Kidney (tissue), 14 donors: ENCODE measurements around the gene FNIP2. TPM values are rescaled to one million over a fixed set of nuclear protein-coding genes. Genes with fewer than 3 reads are reported as not detected.

Source experiments
- DNase-seq, 5 donors: peaks; one replicate each; pipeline ENCODE4 v3.0.0-alpha.2; 2013 to 2020
- FAIRE-seq: peaks from 2 replicates; lab custom pipeline; 2012; peaks lifted over from hg19 to GRCh38; lab: Jason Lieb, UNC
- H3K27ac ChIP-seq, 2 donors: one replicate each; pipeline ENCODE4 v1.7.0; 2013; ENCODE audit warnings: low read depth in 2 of 2, low read length in 2 of 2, inconsistent platforms in 1 of 2
- H3K27me3 ChIP-seq: one replicate; pipeline ENCODE4 v1.7.1; 2013; ENCODE audit warnings: low read length, inconsistent platforms; ENCODE audit not compliant: control insufficient read depth, insufficient read depth
- H3K36me3 ChIP-seq, 3 donors: one replicate each; pipeline versions ENCODE4 v1.7.0 to v1.7.1; 2013; ENCODE audit warnings: low read length in 3 of 3, control low read depth in 1 of 3, inconsistent platforms in 1 of 3; ENCODE audit not compliant: insufficient read depth in 3 of 3, control insufficient read depth in 2 of 3
- H3K4me1 ChIP-seq, 3 donors: one replicate each; pipeline versions ENCODE4 v1.7.0 to v1.7.1; 2013; ENCODE audit warnings: low read length in 3 of 3, inconsistent platforms in 1 of 3, low read depth in 1 of 3; ENCODE audit not compliant: control insufficient read depth in 2 of 3, insufficient read depth in 2 of 3
- H3K4me3 ChIP-seq, 3 donors: one replicate each; pipeline versions ENCODE4 v1.7.0 to v1.8.1; 2013; ENCODE audit warnings: low read length in 3 of 3, control low read depth in 1 of 3, inconsistent platforms in 1 of 3
- H3K9ac ChIP-seq, 3 donors: one replicate each; pipeline versions ENCODE4 v1.7.0 to v1.7.1; 2013; ENCODE audit warnings: low read length in 3 of 3, control low read depth in 1 of 3, inconsistent platforms in 1 of 3
- H3K9me3 ChIP-seq, 3 donors: one replicate each; pipeline versions ENCODE4 v1.7.0 to v1.7.1; 2013; ENCODE audit warnings: low read length in 3 of 3, control low read depth in 1 of 3, inconsistent platforms in 1 of 3; ENCODE audit not compliant: control insufficient read depth in 2 of 3, insufficient read depth in 1 of 3
- CTCF ChIP-seq: IDR thresholded peaks from 3 replicates; pipeline ENCODE4 v1.5.1; 2012; ENCODE audit warnings: mild to moderate bottlenecking, moderate library complexity, borderline replicate concordance; ENCODE audit not compliant: insufficient read depth; ENCODE audit errors: extremely low read depth
- intact Hi-C: fragments of 100-400 bp; cut with DNase I; formaldehyde crosslinking; loops from one replicate; pipeline ENCODE4 v1.11.1; 2022
- polyA plus RNA-seq: library from polyadenylated mRNA; stranded (reverse); fragments of 350-450 nt; fragmentation: Illumina TruSeq; extraction: RNeasy Lipid Tissue Mini Kit (QIAGEN cat#74804); gene quantifications from one replicate; pipeline ENCODE4 v1.2.3, GENCODE V29; 2014; ENCODE audit warnings: low read depth, low replicate concordance; ENCODE audit not compliant: insufficient read depth
- total RNA-seq: library from RNA; stranded (reverse); fragmentation: NEBNext Ultra II Directional; extraction: Animal tissue kit (Norgen Biotek cat#: 25700); gene quantifications from one replicate; pipeline ENCODE4 v1.2.1, GENCODE V29; 2021
- donor health status: control.
- donor health status: control.
- donor health status: control.
- donor health status: control.
- donor health status: control.
- donor health status: DM: yes; HTN: yes; CAD: no.
- donor health status: Normal renal cell carcinoma (clear cell type).

FNIP2 gene
- total and polyA plus RNA-seq, 2 donors from 2014 or later, result 13.2 to 65.1 TPM

GRCh38 chr4:158938220-158939044, 169.6 kb downstream of the FNIP2 start:
- Histone ChIP-seq H3K36me3 (no peaks in the 10 kb centered on the region), H3K4me3 (no peak overlapping the region), H3K27ac (no peak overlapping the region), H3K9ac (no peak overlapping the region), H3K4me1 (no peaks in the 10 kb centered on the region), H3K9me3 (no peaks in the 10 kb centered on the region), H3K27me3 (no peaks in the 10 kb centered on the region)
- peak in 4 of 5 donors; percentile 34 to 69 (median 50) for DNase-seq
- no peak for FAIRE-seq
- no peak for TF ChIP-seq CTCF
- intact Hi-C loops, result no loop called here

- no peaks in the 10 kb centered on the region for H3K9me3 ChIP-seq
- DNase-seq, result no peak
- H3K36me3 ChIP-seq, result no peaks in the 10 kb centered on the region
- intact Hi-C loops, result no loop called here
- H3K9ac ChIP-seq, result no peak overlapping the region
- FAIRE-seq, result no peak
- H3K27ac ChIP-seq, result no peak overlapping the region
- no peaks in the 10 kb centered on the region for H3K27me3 ChIP-seq
- H3K4me1 ChIP-seq, result no peaks in the 10 kb centered on the region
- no peak for TF ChIP-seq CTCF
- no peak overlapping the region for H3K4me3 ChIP-seq
These were observed 171.4 kb downstream of the FNIP2 start for GRCh38 chr4:158940271-158940670.

GRCh38 chr4:158941321-158941720, 172.5 kb downstream of the FNIP2 start:
- TF ChIP-seq CTCF, result no peak
- no peak for DNase-seq
- intact Hi-C loops, result no loop called here
- no peak overlapping the region for H3K27ac ChIP-seq
- no peak for FAIRE-seq
- H3K27me3 ChIP-seq, result no peaks in the 10 kb centered on the region
- no peaks in the 10 kb centered on the region for H3K9me3 ChIP-seq
- no peaks in the 10 kb centered on the region for H3K36me3 ChIP-seq
- no peak overlapping the region for H3K9ac ChIP-seq
- H3K4me3 ChIP-seq, result no peak overlapping the region
- no peaks in the 10 kb centered on the region for H3K4me1 ChIP-seq
